ENCODE measurements around the gene FMNL2.

FMNL2 gene

GRCh38 chr2:152555048-152555447, 220.1 kb downstream of the FMNL2 start:
- no peak for DNase-seq (ENCODE audit: low read depth, low spot score)
- ChIA-PET CTCF (interaction anchor here (0.8 to 4.8 kb wide), 8 partner anchors 8 to 379 kb away, joined by 3 to 19 read pairs (median 3); no protein-coding TSS in a partner anchor), POLR2A (no interaction called here)
- peak; percentile 12 for TF ChIP-seq CTCF (IDR thresholded peaks at IDR 0.05; ENCODE audit: insufficient read depth, low read length, missing control alignments)
- H3K4me3 ChIP-seq (ENCODE audit: low read depth, low read length): no peak overlapping the region

DNA sequence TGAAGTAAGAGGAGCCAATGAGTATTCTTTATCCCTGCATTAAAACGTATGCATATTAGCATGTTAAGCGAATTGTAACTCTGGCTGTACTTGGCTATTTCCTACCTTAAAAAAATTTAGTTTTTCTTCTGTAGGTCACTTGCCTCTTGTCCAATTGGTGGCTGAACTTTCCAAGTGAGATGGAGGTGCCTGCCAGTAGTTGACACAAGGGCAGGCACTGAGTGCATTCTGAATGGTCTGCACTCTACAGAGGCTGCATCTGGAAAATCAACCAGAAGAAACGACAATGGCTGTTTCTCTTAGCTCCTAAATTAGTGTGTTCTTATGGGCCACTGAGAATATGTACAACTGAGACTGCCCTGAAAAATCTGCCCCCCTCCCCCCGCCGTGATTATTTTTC, 221.5 kb downstream of the FMNL2 start:
- no peak for DNase-seq (ENCODE audit: low read depth, low spot score)
- ChIA-PET CTCF (interaction anchor here (2.9 to 4.8 kb wide), 2 partner anchors 71 to 78 kb away, joined by 9 to 19 read pairs; no protein-coding TSS in a partner anchor), POLR2A (no interaction called here)
- TF ChIP-seq CTCF (IDR thresholded peaks at IDR 0.05; ENCODE audit: insufficient read depth, low read length, missing control alignments): no peak
- H3K4me3 ChIP-seq (ENCODE audit: low read depth, low read length): no peak overlapping the region

DNA sequence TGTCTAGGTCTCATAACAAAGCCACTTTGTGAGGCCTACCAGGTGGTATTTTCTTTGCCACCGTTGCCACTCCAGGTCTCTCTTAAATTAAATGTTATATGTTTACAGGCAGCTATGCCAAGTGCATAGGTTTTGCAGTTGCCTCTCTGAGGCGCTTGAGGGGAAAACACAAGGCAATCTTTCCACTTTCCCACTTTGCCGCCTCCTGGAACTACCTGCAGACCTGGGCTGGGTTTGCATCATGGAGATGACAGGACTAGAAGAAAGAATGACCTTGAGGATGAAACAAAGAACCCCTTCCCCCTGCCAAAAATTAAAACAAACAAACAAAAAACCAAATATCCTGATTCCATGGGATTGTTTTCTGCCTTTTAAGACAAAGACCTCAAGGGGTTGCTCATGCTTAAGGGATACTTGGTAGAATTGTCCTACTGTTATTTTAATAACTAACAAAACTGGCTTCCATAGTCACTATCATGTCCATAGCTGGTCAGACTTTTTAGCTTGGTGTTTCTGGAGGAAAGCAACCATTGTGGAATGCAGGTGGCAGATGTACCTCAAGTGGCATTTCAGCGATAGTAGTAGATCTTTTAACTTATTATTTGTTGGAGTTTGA, 222.4 kb downstream of the FMNL2 start:
- DNase-seq (ENCODE audit: low read depth, low spot score): no peak
- ChIA-PET POLR2A (interaction anchor here (0.6 kb wide), 1 partner anchor 387 kb away, joined by 3 read pairs; no protein-coding TSS in a partner anchor), CTCF (interaction anchor here (2.9 to 4.8 kb wide), 2 partner anchors 70 to 78 kb away, joined by 9 to 19 read pairs; no protein-coding TSS in a partner anchor)
- TF ChIP-seq CTCF (IDR thresholded peaks at IDR 0.05; ENCODE audit: insufficient read depth, low read length, missing control alignments): no peak
- no peak overlapping the region for H3K4me3 ChIP-seq (ENCODE audit: low read depth, low read length)

DNA sequence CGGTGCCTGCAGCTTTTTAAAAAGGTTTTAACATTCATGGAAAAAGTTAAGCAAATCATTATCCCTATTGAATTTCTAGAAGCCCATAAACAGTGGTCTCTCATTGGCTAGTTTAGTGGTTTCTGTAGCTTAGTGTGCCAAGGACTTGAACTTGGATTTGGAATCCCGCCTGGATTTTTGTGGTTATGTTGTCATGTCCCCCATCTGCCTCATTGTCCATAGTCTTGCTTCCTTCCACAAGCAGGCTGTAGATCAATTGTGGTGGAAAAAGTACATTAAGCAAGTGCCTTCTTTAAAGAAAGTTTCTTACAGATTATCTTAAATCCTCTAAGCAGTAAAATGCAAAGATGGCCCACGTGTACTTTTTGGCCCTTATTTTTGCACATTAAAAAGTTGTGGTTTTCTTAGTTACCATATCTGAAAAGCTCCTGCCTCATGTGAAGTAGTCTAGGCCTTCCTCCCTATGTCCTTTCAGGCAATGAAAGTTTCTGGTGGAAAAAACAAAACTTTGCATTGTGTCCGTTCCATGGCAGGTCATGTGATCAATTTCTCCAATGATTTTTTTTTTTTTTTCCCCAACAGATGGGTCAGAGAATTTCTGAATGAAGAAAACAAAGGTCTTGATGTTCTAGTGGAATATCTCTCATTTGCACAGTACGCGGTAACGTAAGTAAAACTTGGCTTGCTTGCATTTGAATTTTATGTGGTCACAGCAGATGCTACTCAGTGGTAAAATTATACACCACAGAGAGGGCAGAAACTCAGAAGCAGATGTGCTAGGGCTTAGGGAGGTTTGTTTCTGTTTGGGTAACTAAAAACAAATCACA, 223.4 kb downstream of the FMNL2 start:
- no peak overlapping the region for H3K4me3 ChIP-seq (ENCODE audit: low read depth, low read length)
- TF ChIP-seq CTCF (IDR thresholded peaks at IDR 0.05; ENCODE audit: insufficient read depth, low read length, missing control alignments): no peak
- DNase-seq (ENCODE audit: low read depth, low spot score): peak; percentile 70
- ChIA-PET CTCF (interaction anchor here (2.9 to 4.8 kb wide), 2 partner anchors 69 to 77 kb away, joined by 9 to 19 read pairs; no protein-coding TSS in a partner anchor), POLR2A (interaction anchor here (0.6 kb wide), 1 partner anchor 388 kb away, joined by 3 read pairs; no protein-coding TSS in a partner anchor)

DNA sequence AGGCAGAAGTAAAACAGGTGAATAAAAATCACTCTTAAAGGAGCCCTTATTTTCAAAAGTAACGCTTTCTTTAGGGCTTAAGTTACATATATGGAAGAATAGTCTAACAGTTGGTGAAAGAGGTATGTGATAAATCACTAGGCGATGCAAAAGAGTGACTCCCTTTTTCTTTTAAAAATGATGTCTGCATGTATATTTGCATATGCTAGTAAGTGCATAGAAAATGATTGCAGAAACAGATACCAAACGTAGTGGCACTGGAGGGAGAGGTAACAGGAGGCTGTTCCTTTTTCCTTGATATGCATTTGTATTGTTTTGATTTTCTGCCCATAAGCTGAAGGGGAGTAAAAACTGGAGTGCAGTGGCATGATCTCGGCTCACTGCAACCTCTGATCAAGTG, 224.0 kb downstream of the FMNL2 start:
- H3K4me3 ChIP-seq (ENCODE audit: low read depth, low read length): no peak overlapping the region
- CTCF ChIA-PET: interaction anchor here (2.9 to 4.8 kb wide), 2 partner anchors 68 to 76 kb away, joined by 9 to 19 read pairs; no protein-coding TSS in a partner anchor
- POLR2A ChIA-PET: no interaction called here
- no peak for DNase-seq (ENCODE audit: low read depth, low spot score)
- TF ChIP-seq CTCF (IDR thresholded peaks at IDR 0.05; ENCODE audit: insufficient read depth, low read length, missing control alignments): no peak

DNA sequence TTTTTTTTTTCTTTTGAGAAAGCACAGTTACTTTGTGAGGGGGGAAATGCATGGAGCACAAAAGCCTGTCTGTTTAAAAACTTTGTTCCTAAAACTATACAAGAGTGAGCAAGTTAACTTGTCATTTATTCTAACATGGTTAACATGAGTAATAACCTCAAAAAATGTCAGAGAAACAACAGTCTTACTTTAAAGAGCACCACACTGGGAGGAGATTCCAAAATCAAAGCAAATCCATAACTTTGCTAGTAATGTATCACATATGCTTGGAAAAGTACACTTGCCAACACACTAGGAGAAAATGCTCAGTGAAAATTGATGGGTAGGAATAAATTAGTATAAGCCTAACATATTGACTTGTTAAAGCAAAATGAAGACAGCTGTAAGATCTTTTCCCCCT, 225.2 kb downstream of the FMNL2 start:
- DNase-seq (ENCODE audit: low read depth, low spot score): no peak
- no peak overlapping the region for H3K4me3 ChIP-seq (ENCODE audit: low read depth, low read length)
- ChIA-PET POLR2A (interaction anchor here (0.6 kb wide), 2 partner anchors 11 to 77 kb away, joined by 3 to 6 read pairs; no protein-coding TSS in a partner anchor), CTCF (interaction anchor here (0.6 to 1.2 kb wide), 2 partner anchors 96 to 362 kb away, joined by 3 read pairs; no protein-coding TSS in a partner anchor)
- no peak for TF ChIP-seq CTCF (IDR thresholded peaks at IDR 0.05; ENCODE audit: insufficient read depth, low read length, missing control alignments)

Data from AG04449 (cell line).